Neural cell (in vitro differentiated cells): ENCODE measurements around the gene SPOCK1. TPM values are rescaled to one million over a fixed set of nuclear protein-coding genes. Genes with fewer than 3 reads are reported as not detected.

ENCODE experiments used
- H2AFZ ChIP-seq: fragments of 200-600, 300-800 bp; sonication (generic), shearing (Covaris generic); 2 replicates; pipeline ENCODE4 v1.6.0; 2014; ENCODE audit warnings: low read depth, mild to moderate bottlenecking, antibody characterized with exemption, low read length, moderate library complexity
- H3F3A ChIP-seq: fragments of 200-600 bp; shearing (Covaris generic); 2 replicates; pipeline ENCODE4 v1.6.1; 2016; ENCODE audit warnings: mild to moderate bottlenecking, moderate library complexity, mixed read lengths, antibody characterized with exemption, low read length; ENCODE audit not compliant: insufficient read depth, poor library complexity, severe bottlenecking
- H3K27ac ChIP-seq: fragments of 200-600, 300-800 bp; sonication (generic), shearing (Covaris generic); 2 replicates; pipeline ENCODE4 v1.5.1; 2014; ENCODE audit warnings: mild to moderate bottlenecking, low read length, moderate library complexity
- H3K27me3 ChIP-seq: fragments of 300-800, 200-600 bp; sonication (generic), shearing (Covaris generic); 2 replicates; pipeline ENCODE4 v1.6.0; 2014; ENCODE audit warnings: mild to moderate bottlenecking, low read depth, low read length, moderate library complexity; ENCODE audit not compliant: insufficient read depth
- H3K36me3 ChIP-seq: fragments of 300-800, 200-600 bp; sonication (generic), shearing (Covaris generic); 2 replicates; pipeline ENCODE4 v1.5.1; 2014; ENCODE audit warnings: mild to moderate bottlenecking, antibody characterized with exemption, low read length, moderate library complexity; ENCODE audit not compliant: insufficient read depth
- H3K4me2 ChIP-seq: fragments of 300-800, 200-600 bp; sonication (generic), shearing (Covaris generic); 2 replicates; pipeline ENCODE4 v1.6.0; 2014; ENCODE audit warnings: mild to moderate bottlenecking, low read length
- H3K4me3 ChIP-seq: fragments of 300-800, 200-600 bp; sonication (generic), shearing (Covaris generic); 2 replicates; pipeline ENCODE4 v1.5.1; 2014; ENCODE audit warnings: mild to moderate bottlenecking, low read length, moderate library complexity
- H3K79me2 ChIP-seq: fragments of 200-600 bp; shearing (Covaris generic); replicated peaks from 2 replicates; pipeline ENCODE4 v1.6.0; 2014; ENCODE audit warnings: mild to moderate bottlenecking, low read length, moderate library complexity; ENCODE audit not compliant: insufficient read depth
- H3K9ac ChIP-seq: fragments of 300-800, 200-600 bp; sonication (generic), shearing (Covaris generic); 2 replicates; pipeline ENCODE4 v1.6.1; 2016; ENCODE audit warnings: mild to moderate bottlenecking, low read length, mixed read lengths
- H3K9me2 ChIP-seq: fragments of 200-600 bp; shearing (Covaris generic); 2 replicates; pipeline ENCODE4 v1.6.1; 2016; ENCODE audit warnings: mild to moderate bottlenecking, low read length, mixed read lengths; ENCODE audit not compliant: insufficient read depth
- H3K9me3 ChIP-seq: fragments of 200-600, 300-800 bp; sonication (generic), shearing (Covaris generic); 2 replicates; pipeline ENCODE4 v1.6.1; 2016; ENCODE audit warnings: mild to moderate bottlenecking, mixed run types, low read length, moderate library complexity, mixed read lengths
- H4K20me1 ChIP-seq: fragments of 200-600 bp; shearing (Covaris generic); 2 replicates; pipeline ENCODE4 v1.6.1; 2016; ENCODE audit warnings: mild to moderate bottlenecking, mixed run types; ENCODE audit not compliant: insufficient read depth
- EP300 ChIP-seq: fragments of 450-650 bp; conservative IDR thresholded peaks from 2 replicates; pipeline ENCODE4 v1.6.1; 2014; ENCODE audit warnings: antibody characterized with exemption, mild to moderate bottlenecking, moderate library complexity; ENCODE audit not compliant: poor library complexity, severe bottlenecking
- EZH2 ChIP-seq: fragments of 200-600, 300-800 bp; shearing (Covaris generic), sonication (generic); IDR thresholded peaks from 2 replicates; pipeline ENCODE4 v1.6.1; 2014; ENCODE audit warnings: antibody characterized with exemption, low read length, borderline replicate concordance, mild to moderate bottlenecking; ENCODE audit not compliant: insufficient read depth, poor library complexity, severe bottlenecking
- MXI1 ChIP-seq: fragments of 450-650 bp; conservative IDR thresholded peaks from 2 replicates; pipeline ENCODE4 v1.6.1; 2014; ENCODE audit warnings: antibody characterized with exemption, mild to moderate bottlenecking; ENCODE audit not compliant: poor library complexity, severe bottlenecking
- POLR2AphosphoS5 ChIP-seq: IDR thresholded peaks from 2 replicates; pipeline ENCODE4 v1.6.1; 2012
- RAD21 ChIP-seq: fragments of 450-650 bp; conservative IDR thresholded peaks from 2 replicates; pipeline ENCODE4 v1.6.1; 2014; ENCODE audit warnings: antibody characterized with exemption, mild to moderate bottlenecking, moderate library complexity
- SMC3 ChIP-seq: fragments of 450-650 bp; conservative IDR thresholded peaks from 2 replicates; pipeline ENCODE4 v1.6.1; 2014; ENCODE audit warnings: antibody characterized with exemption, mild to moderate bottlenecking, moderate library complexity; ENCODE audit not compliant: poor library complexity
- TAF1 ChIP-seq: IDR thresholded peaks from 2 replicates; pipeline ENCODE4 v1.6.1; 2012; ENCODE audit warnings: low read depth
- polyA plus RNA-seq: library from polyadenylated mRNA; depleted of rRNA; stranded (reverse); fragments of >200 nt; gene quantifications from 2 replicates; pipeline ENCODE4 v1.2.3, GENCODE V29; 2014
- TF ChIP-seq, protein P1 (sequence below): fragments of 450-650 bp; IDR thresholded peaks from 2 replicates; pipeline ENCODE4 v1.5.1; 2014; ENCODE audit warnings: antibody characterized with exemption, mild to moderate bottlenecking, moderate library complexity; ENCODE audit not compliant: poor library complexity, severe bottlenecking
- TF ChIP-seq, protein P2 (sequence below): IDR thresholded peaks from 2 replicates; pipeline ENCODE4 v1.6.1; 2012; ENCODE audit warnings: borderline replicate concordance

The SPOCK1 gene
- polyA plus RNA-seq, 1 donor from 2014 or later = 33.6 TPM

DNA sequence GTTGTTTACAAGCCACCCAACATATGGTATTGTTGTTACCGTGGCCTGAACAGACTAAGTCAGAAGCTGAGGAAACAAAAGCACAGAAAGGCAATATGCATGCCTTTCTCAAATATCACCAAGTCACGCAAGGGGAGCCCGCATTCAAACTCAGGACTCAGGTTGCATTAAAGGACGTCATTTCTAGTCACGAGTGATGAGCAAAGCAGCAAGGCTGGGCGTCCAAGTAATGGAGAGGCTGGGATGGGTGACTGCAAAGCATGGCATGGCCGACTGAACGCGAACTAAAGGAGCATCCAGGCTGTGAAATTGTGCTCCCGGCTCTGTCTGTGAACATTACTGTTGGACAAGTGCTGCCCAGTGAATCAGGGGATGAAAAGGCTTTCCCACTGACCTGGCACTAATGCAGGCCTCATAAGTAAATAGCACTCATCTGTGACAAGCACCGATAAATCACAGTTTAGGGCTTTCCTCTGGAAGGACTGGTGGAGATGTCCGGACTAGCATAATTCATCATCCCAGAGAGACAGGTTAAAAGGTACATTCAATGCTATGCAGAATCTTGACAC, 202.8 kb downstream of the SPOCK1 start:
- Histone ChIP-seq H4K20me1 (no peaks in the 10 kb centered on the region), H3K36me3 (no peaks in the 10 kb centered on the region), H3K4me2 (no peak overlapping the region), H3K27me3 (no peaks in the 10 kb centered on the region), H3K9me2 (no peaks in the 10 kb centered on the region), H2AFZ (no peak overlapping the region), H3K79me2 (no peaks in the 10 kb centered on the region), H3K4me3 (no peak overlapping the region), H3K9ac (no peak overlapping the region), H3K27ac (no peak overlapping the region), H3F3A (no peaks in the 10 kb centered on the region), H3K9me3 (no peaks in the 10 kb centered on the region)
- TF ChIP-seq POLR2AphosphoS5 = no peak

DNA sequence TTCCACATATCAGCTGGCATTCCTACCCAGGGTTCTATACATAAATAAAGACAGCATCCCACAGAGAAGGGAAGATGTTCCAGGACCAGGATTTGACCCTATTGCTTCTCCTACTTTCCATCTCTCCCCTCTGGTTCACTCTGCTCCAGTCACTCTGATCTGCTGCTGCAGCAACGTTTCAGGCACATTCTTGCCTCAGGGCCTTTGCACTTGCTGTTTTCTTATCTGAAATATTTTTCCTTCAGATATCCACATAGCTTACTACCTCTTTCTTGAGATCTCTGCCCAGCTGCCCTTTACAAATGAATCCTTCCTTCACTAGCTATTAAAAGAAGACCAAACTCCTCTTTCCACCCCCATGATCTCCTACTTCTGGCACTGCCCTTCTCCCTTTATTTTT, 204.5 kb downstream of the SPOCK1 start:
- H3K79me2 ChIP-seq = no peaks in the 10 kb centered on the region
- no peak overlapping the region for H3K4me3 ChIP-seq
- no peak for TF ChIP-seq MXI1
- no peak for TF ChIP-seq POLR2AphosphoS5
- TF ChIP-seq TAF1 = no peak
- no peak for TF ChIP-seq EP300
- no peak for TF ChIP-seq SMC3
- TF ChIP-seq, protein P1, sequence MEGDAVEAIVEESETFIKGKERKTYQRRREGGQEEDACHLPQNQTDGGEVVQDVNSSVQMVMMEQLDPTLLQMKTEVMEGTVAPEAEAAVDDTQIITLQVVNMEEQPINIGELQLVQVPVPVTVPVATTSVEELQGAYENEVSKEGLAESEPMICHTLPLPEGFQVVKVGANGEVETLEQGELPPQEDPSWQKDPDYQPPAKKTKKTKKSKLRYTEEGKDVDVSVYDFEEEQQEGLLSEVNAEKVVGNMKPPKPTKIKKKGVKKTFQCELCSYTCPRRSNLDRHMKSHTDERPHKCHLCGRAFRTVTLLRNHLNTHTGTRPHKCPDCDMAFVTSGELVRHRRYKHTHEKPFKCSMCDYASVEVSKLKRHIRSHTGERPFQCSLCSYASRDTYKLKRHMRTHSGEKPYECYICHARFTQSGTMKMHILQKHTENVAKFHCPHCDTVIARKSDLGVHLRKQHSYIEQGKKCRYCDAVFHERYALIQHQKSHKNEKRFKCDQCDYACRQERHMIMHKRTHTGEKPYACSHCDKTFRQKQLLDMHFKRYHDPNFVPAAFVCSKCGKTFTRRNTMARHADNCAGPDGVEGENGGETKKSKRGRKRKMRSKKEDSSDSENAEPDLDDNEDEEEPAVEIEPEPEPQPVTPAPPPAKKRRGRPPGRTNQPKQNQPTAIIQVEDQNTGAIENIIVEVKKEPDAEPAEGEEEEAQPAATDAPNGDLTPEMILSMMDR = no peak
- no peak for TF ChIP-seq EZH2
- no peak for TF ChIP-seq RAD21
- TF ChIP-seq, protein P2, sequence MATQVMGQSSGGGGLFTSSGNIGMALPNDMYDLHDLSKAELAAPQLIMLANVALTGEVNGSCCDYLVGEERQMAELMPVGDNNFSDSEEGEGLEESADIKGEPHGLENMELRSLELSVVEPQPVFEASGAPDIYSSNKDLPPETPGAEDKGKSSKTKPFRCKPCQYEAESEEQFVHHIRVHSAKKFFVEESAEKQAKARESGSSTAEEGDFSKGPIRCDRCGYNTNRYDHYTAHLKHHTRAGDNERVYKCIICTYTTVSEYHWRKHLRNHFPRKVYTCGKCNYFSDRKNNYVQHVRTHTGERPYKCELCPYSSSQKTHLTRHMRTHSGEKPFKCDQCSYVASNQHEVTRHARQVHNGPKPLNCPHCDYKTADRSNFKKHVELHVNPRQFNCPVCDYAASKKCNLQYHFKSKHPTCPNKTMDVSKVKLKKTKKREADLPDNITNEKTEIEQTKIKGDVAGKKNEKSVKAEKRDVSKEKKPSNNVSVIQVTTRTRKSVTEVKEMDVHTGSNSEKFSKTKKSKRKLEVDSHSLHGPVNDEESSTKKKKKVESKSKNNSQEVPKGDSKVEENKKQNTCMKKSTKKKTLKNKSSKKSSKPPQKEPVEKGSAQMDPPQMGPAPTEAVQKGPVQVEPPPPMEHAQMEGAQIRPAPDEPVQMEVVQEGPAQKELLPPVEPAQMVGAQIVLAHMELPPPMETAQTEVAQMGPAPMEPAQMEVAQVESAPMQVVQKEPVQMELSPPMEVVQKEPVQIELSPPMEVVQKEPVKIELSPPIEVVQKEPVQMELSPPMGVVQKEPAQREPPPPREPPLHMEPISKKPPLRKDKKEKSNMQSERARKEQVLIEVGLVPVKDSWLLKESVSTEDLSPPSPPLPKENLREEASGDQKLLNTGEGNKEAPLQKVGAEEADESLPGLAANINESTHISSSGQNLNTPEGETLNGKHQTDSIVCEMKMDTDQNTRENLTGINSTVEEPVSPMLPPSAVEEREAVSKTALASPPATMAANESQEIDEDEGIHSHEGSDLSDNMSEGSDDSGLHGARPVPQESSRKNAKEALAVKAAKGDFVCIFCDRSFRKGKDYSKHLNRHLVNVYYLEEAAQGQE = no peak
- no peak overlapping the region for H2AFZ ChIP-seq
- H3K4me2 ChIP-seq = no peak overlapping the region
- no peak overlapping the region for H3K9ac ChIP-seq
- no peaks in the 10 kb centered on the region for H3K9me3 ChIP-seq
- H3K9me2 ChIP-seq = no peaks in the 10 kb centered on the region
- H4K20me1 ChIP-seq = no peaks in the 10 kb centered on the region
- no peaks in the 10 kb centered on the region for H3K27me3 ChIP-seq
- H3K36me3 ChIP-seq = no peaks in the 10 kb centered on the region
- H3K27ac ChIP-seq = no peak overlapping the region
- no peaks in the 10 kb centered on the region for H3F3A ChIP-seq
